ENCODE data around the gene STK39. TPM values are rescaled to one million over a fixed set of nuclear protein-coding genes. Genes with fewer than 3 reads are reported as not detected.

STK39 gene
- total RNA-seq, 1 experiment from 2014 or later = 15.9 TPM

GRCh38 chr2:168286535-168286934, 39.1 kb upstream of the STK39 start:
- Histone ChIP-seq H3K36me3 (ENCODE audit: insufficient read depth, low read length, poor library complexity, severe bottlenecking) (no peaks in the 10 kb centered on the region), H3K4me3 (ENCODE audit: low read depth, low read length, poor library complexity, severe bottlenecking) (no peak overlapping the region), H3K4me1 (ENCODE audit: insufficient read depth, low read length, poor library complexity, severe bottlenecking) (no peaks in the 10 kb centered on the region), H3K27ac (ENCODE audit: low read depth, low read length, poor library complexity, severe bottlenecking) (no peak overlapping the region), H3K9me3 (ENCODE audit: low read depth, low read length, poor library complexity, severe bottlenecking) (no peaks in the 10 kb centered on the region), H3K27me3 (replicated peaks; ENCODE audit: insufficient read depth, low read depth, low read length, poor library complexity) (no peaks in the 10 kb centered on the region)
- no peak for TF ChIP-seq CTCF (conservative IDR thresholded peaks at IDR 0.05; ENCODE audit: low read depth, low read length)
- TF ChIP-seq EZH2 (IDR thresholded peaks at IDR 0.05; ENCODE audit: borderline replicate concordance, low read depth, low read length, poor library complexity, severe bottlenecking) = no peak
- no TSS peak for BruUV-seq (replicated peaks)
- intact Hi-C loops (cut with micrococcal nuclease; ENCODE audit: unreplicated experiment) = no loop called here
- ChIA-PET CTCF (no interaction called here), POLR2A (ENCODE audit: low non-redundant PET) (no interaction called here)
- DNase-seq (ENCODE audit: low spot score) = no peak

GRCh38 chr2:168278424-168278888, 31.1 kb upstream of the STK39 start:
- intact Hi-C loops (cut with micrococcal nuclease; ENCODE audit: unreplicated experiment) = no loop called here
- Histone ChIP-seq H3K27ac (ENCODE audit: low read depth, low read length, poor library complexity, severe bottlenecking) (no peak overlapping the region), H3K4me1 (ENCODE audit: insufficient read depth, low read length, poor library complexity, severe bottlenecking) (no peaks in the 10 kb centered on the region), H3K27me3 (replicated peaks; ENCODE audit: insufficient read depth, low read depth, low read length, poor library complexity) (no peaks in the 10 kb centered on the region), H3K4me3 (ENCODE audit: low read depth, low read length, poor library complexity, severe bottlenecking) (no peak overlapping the region), H3K9me3 (ENCODE audit: low read depth, low read length, poor library complexity, severe bottlenecking) (no peaks in the 10 kb centered on the region), H3K36me3 (ENCODE audit: insufficient read depth, low read length, poor library complexity, severe bottlenecking) (no peaks in the 10 kb centered on the region)
- no TSS peak for BruUV-seq (replicated peaks)
- ChIA-PET CTCF (no interaction called here), POLR2A (ENCODE audit: low non-redundant PET) (no interaction called here)
- no peak for DNase-seq (ENCODE audit: low spot score)
- TF ChIP-seq CTCF (conservative IDR thresholded peaks at IDR 0.05; ENCODE audit: low read depth, low read length) (no peak), EZH2 (IDR thresholded peaks at IDR 0.05; ENCODE audit: borderline replicate concordance, low read depth, low read length, poor library complexity, severe bottlenecking) (no peak)

- intact Hi-C loops (cut with micrococcal nuclease; ENCODE audit: unreplicated experiment) = no loop called here
- Histone ChIP-seq H3K4me3 (ENCODE audit: low read depth, low read length, poor library complexity, severe bottlenecking) (no peak overlapping the region), H3K9me3 (ENCODE audit: low read depth, low read length, poor library complexity, severe bottlenecking) (no peaks in the 10 kb centered on the region), H3K27ac (ENCODE audit: low read depth, low read length, poor library complexity, severe bottlenecking) (no peak overlapping the region), H3K27me3 (replicated peaks; ENCODE audit: insufficient read depth, low read depth, low read length, poor library complexity) (no peaks in the 10 kb centered on the region), H3K36me3 (ENCODE audit: insufficient read depth, low read length, poor library complexity, severe bottlenecking) (no peaks in the 10 kb centered on the region), H3K4me1 (ENCODE audit: insufficient read depth, low read length, poor library complexity, severe bottlenecking) (no peaks in the 10 kb centered on the region)
- ChIA-PET POLR2A (ENCODE audit: low non-redundant PET) (no interaction called here), CTCF (no interaction called here)
- TF ChIP-seq CTCF (conservative IDR thresholded peaks at IDR 0.05; ENCODE audit: low read depth, low read length) (no peak), EZH2 (IDR thresholded peaks at IDR 0.05; ENCODE audit: borderline replicate concordance, low read depth, low read length, poor library complexity, severe bottlenecking) (no peak)
- DNase-seq (ENCODE audit: low spot score) = no peak
- no TSS peak for BruUV-seq (replicated peaks)
Observed at GRCh38 chr2:168277276-168277675, 29.9 kb upstream of the STK39 start.

All from A673 (cell line).